ENCODE data around the gene LRIG3. TPM values are rescaled to one million over a fixed set of nuclear protein-coding genes. Genes with fewer than 3 reads are reported as not detected.

LRIG3 gene
- total and polyA plus RNA-seq, 2 donors (not counting 3 experiments of a cell fraction or from before 2014, with no cell fraction given): 55.5 to 55.7 TPM

DNA sequence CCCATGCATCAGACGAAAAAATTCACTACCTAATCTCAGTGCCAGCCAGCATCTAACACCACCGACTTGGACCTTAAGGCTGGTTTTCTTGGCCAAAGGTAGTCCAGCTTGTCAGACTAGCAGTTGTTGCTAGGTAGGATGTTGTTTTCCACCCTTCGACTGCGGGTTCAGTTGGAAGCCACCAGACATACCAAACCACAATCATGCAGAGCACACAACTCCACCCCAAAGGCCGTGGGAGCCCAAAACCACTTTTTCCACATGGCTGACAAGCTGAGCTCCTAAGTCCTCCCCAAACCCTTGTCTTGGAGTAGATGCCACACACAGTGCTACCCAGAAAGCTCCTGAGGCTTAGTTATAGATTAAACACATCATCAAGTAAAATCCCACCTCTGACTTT is 46.8 kb downstream of the LRIG3 start:
- H3K36me3 ChIP-seq (ENCODE audit: control insufficient read depth in 2 of 2, extremely low read depth in 1 of 2, insufficient read depth in 2 of 2, low read length in 2 of 2): peaks cover 41 to 57% of the 10 kb centered on the region in 2 experiments
- no TSS peak for BruUV-seq (replicated peaks)
- H3K4me3 ChIP-seq (replicated peaks in 1 of 3; ENCODE audit: insufficient read depth in 1 of 3, low read depth in 1 of 3, low read length in 3 of 3): no peak overlapping the region
- H3K27ac ChIP-seq (ENCODE audit: insufficient read depth, low read depth, low read length): no peak overlapping the region
- FAIRE-seq: no peak
- DNase-seq (ENCODE audit: low read depth, low spot score): no peak
- no peaks in the 10 kb centered on the region for H4K20me1 ChIP-seq (replicated peaks; ENCODE audit: control insufficient read depth, extremely low read depth, insufficient read depth, low read length)
- no peak overlapping the region for H3K4me2 ChIP-seq (ENCODE audit: insufficient read depth, low read length)
- dilution Hi-C loops (cut with MboI; ENCODE audit: extremely low pct_ligation_motif_present, low sequenced_read_pairs) (no loop called here), intact Hi-C loops (cut with micrococcal nuclease) (loop anchor here (5.0 to 10.0 kb wide), 2 partner anchors 526 to 889 kb away; no protein-coding TSS in a partner anchor)
- H3K9me1 ChIP-seq (replicated peaks; ENCODE audit: control insufficient read depth, extremely low read depth, insufficient read depth, low read length): no peaks in the 10 kb centered on the region
- H3K27me3 ChIP-seq (ENCODE audit: control insufficient read depth in 2 of 2, insufficient read depth in 2 of 2, low read length in 2 of 2): no peaks in the 10 kb centered on the region
- TF ChIP-seq, protein P1, sequence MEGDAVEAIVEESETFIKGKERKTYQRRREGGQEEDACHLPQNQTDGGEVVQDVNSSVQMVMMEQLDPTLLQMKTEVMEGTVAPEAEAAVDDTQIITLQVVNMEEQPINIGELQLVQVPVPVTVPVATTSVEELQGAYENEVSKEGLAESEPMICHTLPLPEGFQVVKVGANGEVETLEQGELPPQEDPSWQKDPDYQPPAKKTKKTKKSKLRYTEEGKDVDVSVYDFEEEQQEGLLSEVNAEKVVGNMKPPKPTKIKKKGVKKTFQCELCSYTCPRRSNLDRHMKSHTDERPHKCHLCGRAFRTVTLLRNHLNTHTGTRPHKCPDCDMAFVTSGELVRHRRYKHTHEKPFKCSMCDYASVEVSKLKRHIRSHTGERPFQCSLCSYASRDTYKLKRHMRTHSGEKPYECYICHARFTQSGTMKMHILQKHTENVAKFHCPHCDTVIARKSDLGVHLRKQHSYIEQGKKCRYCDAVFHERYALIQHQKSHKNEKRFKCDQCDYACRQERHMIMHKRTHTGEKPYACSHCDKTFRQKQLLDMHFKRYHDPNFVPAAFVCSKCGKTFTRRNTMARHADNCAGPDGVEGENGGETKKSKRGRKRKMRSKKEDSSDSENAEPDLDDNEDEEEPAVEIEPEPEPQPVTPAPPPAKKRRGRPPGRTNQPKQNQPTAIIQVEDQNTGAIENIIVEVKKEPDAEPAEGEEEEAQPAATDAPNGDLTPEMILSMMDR (IDR thresholded peaks at IDR 0.05; ENCODE audit: extremely low read depth in 1 of 2, insufficient read depth in 1 of 2, low read depth in 1 of 2, low read length in 2 of 2): no peak
- TF ChIP-seq EZH2 (IDR thresholded peaks at IDR 0.05; ENCODE audit: borderline replicate concordance, low read depth, low read length, severe bottlenecking) (no peak), POLR2AphosphoS5 (IDR thresholded peaks at IDR 0.05; ENCODE audit: insufficient read depth, low read depth, low read length) (no peak), GATA2 (IDR thresholded peaks at IDR 0.05; ENCODE audit: insufficient read depth, insufficient read length, low read depth, low read length) (no peak), JUN (IDR thresholded peaks at IDR 0.05; ENCODE audit: borderline replicate concordance, insufficient read depth, insufficient read length, low read depth) (no peak), FOS (IDR thresholded peaks at IDR 0.05; ENCODE audit: borderline replicate concordance, insufficient read depth, low read length) (no peak), MYC (IDR thresholded peaks at IDR 0.05; ENCODE audit: low read depth, low read length) (no peak), POLR2A (IDR thresholded peaks at IDR 0.05; ENCODE audit: low read depth, low read length) (no peak)
- TF ChIP-seq, protein P2, sequence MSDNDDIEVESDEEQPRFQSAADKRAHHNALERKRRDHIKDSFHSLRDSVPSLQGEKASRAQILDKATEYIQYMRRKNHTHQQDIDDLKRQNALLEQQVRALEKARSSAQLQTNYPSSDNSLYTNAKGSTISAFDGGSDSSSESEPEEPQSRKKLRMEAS (IDR thresholded peaks at IDR 0.05; ENCODE audit: insufficient read depth, insufficient read length): no peak
- no peaks in the 10 kb centered on the region for H3K4me1 ChIP-seq (ENCODE audit: control insufficient read depth, extremely low read depth, insufficient read depth, low read length)
- ChIA-PET CTCF (interaction anchor here (6.0 kb wide), 1 partner anchor 333 kb away, joined by 34 read pairs; no protein-coding TSS in a partner anchor), POLR2A (no interaction called here)
- no peak overlapping the region for H2AFZ ChIP-seq (ENCODE audit: low read depth, low read length)
- H3K9me3 ChIP-seq (replicated peaks; ENCODE audit: control insufficient read depth, insufficient read depth, low read length): no peaks in the 10 kb centered on the region
- H3K79me2 ChIP-seq (ENCODE audit: control insufficient read depth, insufficient read depth, low read length): no peaks in the 10 kb centered on the region
- H3K9ac ChIP-seq (replicated peaks; ENCODE audit: extremely low read depth, insufficient read depth, low read length): no peak overlapping the region

Measured in endothelial cell of umbilical vein (primary cell).